Measurements from ENCODE around the gene LRP10.
A peak's percentile ranks its signal among the peaks of the same experiment; 100 is the strongest.
"Not testable (repeated sequence)": the region's sequence is repeated elsewhere in the genome, so short reads cannot be mapped to it uniquely, and the experiment has no call there.

LRP10 gene

GRCh38 chr14:22896760-22897159 is 25.2 kb downstream of the LRP10 start:
- no peak for DNase-seq
- TF ChIP-seq GATA1 (IDR thresholded peaks at IDR 0.05; ENCODE audit: low read depth, low read length) (no peak), POLR2A (IDR thresholded peaks at IDR 0.05; ENCODE audit: low read length) (no peak)

- peak; percentile 91 to 99 for DNase-seq
- TF ChIP-seq GATA1 (IDR thresholded peaks at IDR 0.05; ENCODE audit: low read depth, low read length): peak; percentile 77
- peak; percentile 50 for TF ChIP-seq POLR2A (IDR thresholded peaks at IDR 0.05; ENCODE audit: low read length)
Observed at GRCh38 chr14:22897357-22897756, 25.8 kb downstream of the LRP10 start.

GRCh38 chr14:22898302-22899090 is 27.0 kb downstream of the LRP10 start:
- DNase-seq: peak; percentile 50 to 73
- TF ChIP-seq POLR2A (IDR thresholded peaks at IDR 0.05; ENCODE audit: low read length): no peak
- TF ChIP-seq GATA1 (IDR thresholded peaks at IDR 0.05; ENCODE audit: low read depth, low read length): no peak

DNA sequence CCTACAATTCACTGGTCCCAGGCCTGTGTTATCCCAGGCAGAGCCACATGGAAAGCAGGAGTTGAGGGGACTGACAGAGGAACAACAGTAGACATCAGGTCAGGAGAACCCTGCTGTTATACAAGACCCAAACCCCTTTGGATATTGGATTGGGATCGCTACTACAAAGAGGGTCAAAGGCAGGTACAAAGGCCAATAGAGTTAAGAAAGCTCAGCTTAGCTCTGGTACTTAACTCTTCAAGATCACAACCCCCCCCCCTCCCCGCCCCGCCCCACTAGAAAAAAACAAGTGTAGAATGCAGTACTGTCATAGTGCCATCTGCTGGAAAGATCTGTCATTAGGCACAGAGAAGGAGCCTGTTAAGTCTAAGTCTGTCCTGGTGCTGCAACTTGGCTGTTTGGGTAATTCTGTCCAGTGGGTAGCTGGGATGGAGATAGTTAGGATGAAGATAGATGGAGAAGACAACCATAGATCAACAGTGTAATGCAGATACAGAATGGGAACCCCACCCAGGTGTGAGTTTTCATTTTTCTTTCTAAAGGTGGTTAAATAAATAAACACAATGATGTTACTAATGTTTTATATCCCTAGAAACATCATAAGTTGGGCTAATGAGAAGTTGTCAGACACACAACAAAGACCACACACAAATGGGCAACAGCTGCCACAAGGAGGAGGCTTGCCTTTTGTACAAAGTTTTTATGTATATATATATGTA is 28.7 kb downstream of the LRP10 start:
- TF ChIP-seq GATA1 (IDR thresholded peaks at IDR 0.05; ENCODE audit: low read depth, low read length) (no peak), POLR2A (IDR thresholded peaks at IDR 0.05; ENCODE audit: low read length) (no peak)
- peak; percentile 87 to 90 for DNase-seq

DNA sequence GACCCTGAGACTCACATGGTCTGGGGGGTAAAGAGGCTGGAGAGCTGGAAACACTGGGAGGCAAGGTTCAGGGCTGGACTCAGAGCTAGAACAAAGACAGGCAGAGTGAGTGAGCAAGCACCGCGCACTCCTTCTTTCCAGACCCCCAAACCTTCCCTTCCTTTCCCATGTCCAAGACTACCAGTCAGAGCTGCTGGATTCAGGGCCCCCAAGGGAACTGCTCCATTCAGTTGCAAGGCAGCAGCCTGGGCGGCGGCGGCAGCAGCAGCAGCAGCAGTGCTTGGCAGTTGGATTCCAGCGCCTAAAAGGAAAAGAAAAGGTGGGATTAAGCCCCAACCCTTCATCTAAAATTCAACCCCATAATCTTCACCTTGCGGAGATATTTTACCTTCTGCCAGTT is 30.3 kb downstream of the LRP10 start:
- no peak for DNase-seq
- TF ChIP-seq POLR2A (IDR thresholded peaks at IDR 0.05; ENCODE audit: low read length) (no peak), GATA1 (IDR thresholded peaks at IDR 0.05; ENCODE audit: low read depth, low read length) (no peak)

DNA sequence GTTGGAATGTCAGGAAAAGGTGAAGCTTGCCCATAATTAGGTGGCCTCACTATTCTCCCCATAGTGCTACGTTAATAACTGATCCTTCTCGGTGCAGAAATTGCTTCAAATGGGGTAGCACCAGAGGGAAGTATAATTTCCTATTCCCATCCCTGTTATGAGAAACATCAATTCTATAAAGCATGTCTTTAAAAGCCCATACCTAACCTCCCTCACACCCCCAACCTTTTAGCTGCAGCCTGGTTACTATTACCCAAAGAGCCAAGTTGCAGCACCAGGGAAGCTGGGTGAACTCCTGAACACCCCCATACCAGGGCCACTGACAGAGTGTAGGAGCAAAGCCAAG is 32.2 kb downstream of the LRP10 start:
- no peak for DNase-seq
- TF ChIP-seq POLR2A (IDR thresholded peaks at IDR 0.05; ENCODE audit: low read length): no peak
- TF ChIP-seq GATA1 (IDR thresholded peaks at IDR 0.05; ENCODE audit: low read depth, low read length): no peak

- no peak for DNase-seq
- TF ChIP-seq GATA1 (IDR thresholded peaks at IDR 0.05; ENCODE audit: low read depth, low read length) (no peak), POLR2A (IDR thresholded peaks at IDR 0.05; ENCODE audit: low read length) (no peak)
Observed at GRCh38 chr14:22905627-22906026, 34.1 kb downstream of the LRP10 start.

DNA sequence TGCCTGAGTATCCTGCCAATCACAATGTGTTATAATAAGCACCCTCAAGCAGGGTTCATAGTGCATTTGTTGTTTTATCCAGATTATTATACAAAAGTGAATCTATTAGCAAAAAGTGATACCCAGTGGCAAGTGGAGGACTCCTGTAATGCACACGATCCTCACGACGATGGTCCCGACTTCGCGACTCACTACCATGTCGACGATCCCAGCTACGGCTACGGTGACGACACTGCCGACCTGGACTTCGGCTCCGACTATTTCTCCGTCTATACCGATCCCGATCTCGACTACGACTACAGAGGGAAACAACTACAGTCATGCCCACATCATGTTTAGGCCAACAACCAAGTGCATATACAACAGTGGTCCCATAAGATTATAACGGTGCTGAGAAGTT is 34.5 kb downstream of the LRP10 start:
- TF ChIP-seq POLR2A (IDR thresholded peaks at IDR 0.05; ENCODE audit: low read length) (no peak), GATA1 (IDR thresholded peaks at IDR 0.05; ENCODE audit: low read depth, low read length) (no peak)
- DNase-seq: no peak

DNA sequence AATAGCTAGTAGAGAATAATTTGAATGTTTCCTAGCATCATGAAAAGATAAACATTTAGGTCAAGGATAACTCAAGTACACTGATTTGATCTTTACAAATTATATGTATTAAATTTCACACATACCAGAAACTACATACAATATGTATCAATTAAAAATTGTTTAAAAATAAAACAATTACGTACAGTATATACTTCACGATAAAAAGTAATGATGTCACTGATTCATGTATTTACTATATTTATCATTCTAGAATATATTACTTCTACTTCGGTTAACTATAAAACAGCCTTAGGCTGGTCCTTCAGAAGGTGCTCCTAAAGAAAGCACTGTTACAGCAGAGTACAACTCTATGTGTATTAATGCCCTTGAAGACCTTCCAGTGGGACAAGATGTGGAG is 35.9 kb downstream of the LRP10 start:
- no peak for TF ChIP-seq POLR2A (IDR thresholded peaks at IDR 0.05; ENCODE audit: low read length)
- no peak for DNase-seq

DNA sequence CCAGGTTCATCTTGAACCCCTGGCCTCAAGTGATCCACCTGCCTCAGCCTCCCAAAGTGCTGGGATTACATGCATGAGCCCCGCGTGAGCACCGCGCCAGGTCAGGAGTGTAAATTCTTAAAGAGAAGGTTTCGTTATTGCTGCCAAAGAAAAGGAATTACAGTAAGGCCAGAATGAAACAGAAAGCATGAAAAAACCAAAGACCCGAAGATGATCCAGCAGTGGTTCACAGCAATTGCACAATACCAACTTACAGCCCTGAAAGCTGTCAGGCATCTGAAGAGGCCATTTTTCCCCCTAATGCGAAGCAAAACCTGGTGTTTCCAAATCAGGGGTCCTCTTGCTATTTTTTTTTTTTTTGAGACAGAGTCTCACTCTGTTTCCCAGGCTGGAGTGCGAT is 37.1 kb downstream of the LRP10 start:
- TF ChIP-seq POLR2A (IDR thresholded peaks at IDR 0.05; ENCODE audit: low read length) (no peak), GATA1 (IDR thresholded peaks at IDR 0.05; ENCODE audit: low read depth, low read length) (no peak)
- DNase-seq: no peak

DNA sequence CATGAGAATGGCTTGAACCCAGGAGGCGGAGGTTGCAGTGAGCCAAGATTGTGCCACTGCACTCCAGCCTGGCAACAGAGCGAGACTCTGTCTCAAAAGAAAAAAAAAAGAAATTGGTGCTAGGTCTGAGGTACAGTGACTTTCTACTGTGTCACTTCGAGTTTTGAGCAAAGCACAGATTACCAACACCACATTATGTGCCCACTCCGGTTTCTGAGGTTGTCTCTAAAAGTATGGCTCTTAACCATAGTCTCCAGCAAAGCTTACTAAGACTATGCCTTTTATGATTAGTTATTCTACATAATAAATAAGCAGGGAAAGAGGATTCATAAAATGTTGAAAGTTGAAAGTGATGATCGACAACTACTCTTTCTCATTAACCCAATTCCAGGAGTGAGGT is 39.4 kb downstream of the LRP10 start:
- DNase-seq: no peak
- TF ChIP-seq POLR2A (IDR thresholded peaks at IDR 0.05; ENCODE audit: low read length) (no peak), GATA1 (IDR thresholded peaks at IDR 0.05; ENCODE audit: low read depth, low read length) (no peak)

GRCh38 chr14:22914836-22915235 is 43.3 kb downstream of the LRP10 start:
- not testable (repeated sequence) for DNase-seq

DNA sequence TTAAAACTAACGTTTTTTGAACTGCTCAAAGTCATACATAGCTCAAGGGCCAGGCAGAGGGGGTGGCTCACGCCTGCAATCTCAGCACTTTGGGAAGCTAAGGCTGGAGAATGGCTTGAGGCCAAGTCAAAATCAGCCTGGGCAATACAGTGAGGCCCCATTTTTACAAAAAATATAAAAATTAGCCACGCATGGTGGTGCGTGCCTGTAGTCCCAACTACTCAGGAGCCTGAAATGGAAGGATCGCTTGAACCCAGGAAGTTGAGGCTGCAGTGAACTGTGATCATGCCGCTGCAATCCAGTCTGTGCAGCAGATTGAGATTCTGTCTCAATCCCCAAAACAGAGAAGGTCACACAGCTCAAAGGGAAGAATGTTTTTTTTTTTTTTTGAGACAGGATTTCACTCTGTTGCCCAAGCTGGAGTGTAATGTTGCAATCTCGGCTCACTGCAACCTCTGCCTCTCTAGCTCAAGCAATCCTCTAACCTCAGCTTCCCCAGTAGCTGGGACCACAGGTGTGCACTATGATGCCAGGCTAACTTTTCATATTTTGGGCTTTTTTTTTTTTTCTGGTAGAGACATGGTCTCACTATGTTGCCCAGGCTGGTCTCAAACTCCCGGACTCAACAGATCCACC is 44.5 kb downstream of the LRP10 start:
- DNase-seq: peak in 1 of 2 experiments; percentile 52
- TF ChIP-seq POLR2A (IDR thresholded peaks at IDR 0.05; ENCODE audit: low read length) (no peak), GATA1 (IDR thresholded peaks at IDR 0.05; ENCODE audit: low read depth, low read length) (no peak)

- TF ChIP-seq POLR2A (IDR thresholded peaks at IDR 0.05; ENCODE audit: low read length) (peak; percentile 92), GATA1 (IDR thresholded peaks at IDR 0.05; ENCODE audit: low read depth, low read length) (no peak)
- DNase-seq: peak; percentile 100
Observed at GRCh38 chr14:22918804-22919600, 47.5 kb downstream of the LRP10 start, which contains the start of gene RBM23. TSS of gene RBM23 (minus strand) at chr14:22919149.
